H1 (cell line): ENCODE measurements around the gene LLGL2. TPM values are rescaled to one million over a fixed set of nuclear protein-coding genes. Genes with fewer than 3 reads are reported as not detected.

Experiments used
- CTCF ChIA-PET: fragments of 300-600 bp; sonication (Branson Sonifier 250); formaldehyde crosslinking; loops from one replicate; lab custom pipeline; 2021; ENCODE audit not compliant: partially characterized antibody; lab: Charles Lee
- POLR2A ChIA-PET: fragments of 300-600 bp; sonication (Branson Sonifier 250); formaldehyde crosslinking; loops from one replicate; lab custom pipeline; 2021; ENCODE audit warnings: inconsistent platforms; ENCODE audit not compliant: partially characterized antibody; lab: Charles Lee
- DNase-seq, 2 experiments: peaks; one replicate each; pipeline versions ENCODE4 v3.0.0 to v3.0.0-alpha.2; 2010 to 2022; ENCODE audit warnings: low spot score in 2 of 2, low read depth in 1 of 2, mixed read lengths in 1 of 2
- FAIRE-seq: peaks from 2 replicates; lab custom pipeline; 2011; peaks lifted over from hg19 to GRCh38; lab: Jason Lieb, UNC
- H2AFZ ChIP-seq: 2 replicates; pipeline ENCODE4 v1.8.1; 2012; ENCODE audit warnings: low read length, inconsistent platforms
- H2AK5ac ChIP-seq: 2 replicates; pipeline ENCODE4 v1.6.1; 2013; ENCODE audit warnings: low read depth, low read length
- H2BK120ac ChIP-seq: replicated peaks from 2 replicates; pipeline ENCODE3; 2013; ENCODE audit warnings: low read depth, low read length, inconsistent platforms
- H2BK12ac ChIP-seq: 2 replicates; pipeline ENCODE4 v1.6.1; 2013; ENCODE audit warnings: low read depth, low read length
- H2BK15ac ChIP-seq: 2 replicates; pipeline ENCODE4 v1.6.1; 2013; ENCODE audit warnings: low read length
- H2BK20ac ChIP-seq: 2 replicates; pipeline ENCODE4 v1.6.1; 2013; ENCODE audit warnings: low read length
- H2BK5ac ChIP-seq: 2 replicates; pipeline ENCODE4 v1.6.1; 2013; ENCODE audit warnings: low read depth, low read length
- H3K14ac ChIP-seq: 2 replicates; pipeline ENCODE4 v1.6.1; 2013; ENCODE audit warnings: inconsistent platforms; ENCODE audit not compliant: insufficient read length
- H3K18ac ChIP-seq: 2 replicates; pipeline ENCODE4 v1.6.1; 2013; ENCODE audit warnings: low read length; ENCODE audit errors: extremely low read depth
- H3K23ac ChIP-seq: 2 replicates; pipeline ENCODE4 v1.6.1; 2013; ENCODE audit warnings: inconsistent platforms; ENCODE audit not compliant: insufficient read length
- H3K23me2 ChIP-seq: 2 replicates; pipeline ENCODE4 v1.6.1; 2013; ENCODE audit warnings: low read depth, low read length
- H3K27ac ChIP-seq: 2 replicates; pipeline ENCODE4 v1.6.1; 2011; ENCODE audit warnings: low read depth, low read length, inconsistent platforms
- H3K27me3 ChIP-seq, 4 experiments: replicated peaks in 1 of 4; 1 replicate in 1 of 4; 2 replicates in 3 of 4; pipeline versions ENCODE4 v1.6.1 to v1.8.1; 2011 to 2013; ENCODE audit warnings: low read length in 3 of 4, mild to moderate bottlenecking in 3 of 4, inconsistent platforms in 2 of 4, mixed read lengths in 2 of 4, moderate library complexity in 1 of 4; ENCODE audit not compliant: control insufficient read depth in 3 of 4, insufficient read depth in 3 of 4; ENCODE audit errors: extremely low read depth in 1 of 4
- H3K36me3 ChIP-seq, 4 experiments: 2 replicates each; pipeline versions ENCODE4 v1.6.1 to v1.8.1; 2011 to 2013; ENCODE audit warnings: mild to moderate bottlenecking in 4 of 4, low read length in 3 of 4, moderate library complexity in 2 of 4, control low read depth in 1 of 4, inconsistent platforms in 1 of 4; ENCODE audit not compliant: insufficient read depth in 4 of 4, control insufficient read depth in 2 of 4
- H3K4ac ChIP-seq: replicated peaks from 2 replicates; pipeline ENCODE3; 2013; ENCODE audit warnings: low read length, low read depth, mixed read lengths, inconsistent platforms; ENCODE audit not compliant: insufficient read length
- H3K4me1 ChIP-seq, 4 experiments: replicated peaks in 1 of 4; 1 replicate in 1 of 4; 2 replicates in 3 of 4; pipeline versions ENCODE4 v1.6.1 to v1.8.1; 2011 to 2013; ENCODE audit warnings: low read length in 3 of 4, inconsistent platforms in 2 of 4, mixed read lengths in 1 of 4; ENCODE audit not compliant: insufficient read depth in 4 of 4, control insufficient read depth in 3 of 4
- H3K4me2 ChIP-seq, 2 experiments: 2 replicates each; pipeline versions ENCODE4 v1.6.1 to v1.8.1; 2011 to 2013; ENCODE audit warnings: low read depth in 2 of 2, low read length in 2 of 2, control low read depth in 1 of 2, inconsistent platforms in 1 of 2, mild to moderate bottlenecking in 1 of 2; ENCODE audit not compliant: insufficient read depth in 1 of 2
- H3K4me3 ChIP-seq, 4 experiments: fragments of 200-600, 300-600 bp in 1 of 4; sonication (generic), shearing (Covaris generic), sonication (Bioruptor Twin) in 1 of 4; 2 replicates each; pipeline versions ENCODE4 v1.5.1 to v1.8.1; 2011 to 2016; ENCODE audit warnings: low read length in 4 of 4, low read depth in 3 of 4, control low read depth in 2 of 4, inconsistent platforms in 2 of 4, mild to moderate bottlenecking in 2 of 4, mixed read lengths in 1 of 4, moderate library complexity in 1 of 4; ENCODE audit not compliant: insufficient read depth in 2 of 4; ENCODE audit errors: extremely low read depth in 1 of 4
- H3K56ac ChIP-seq: replicated peaks from 2 replicates; pipeline ENCODE3; 2013; ENCODE audit warnings: low read depth, mild to moderate bottlenecking, mixed read lengths, low read length, inconsistent platforms; ENCODE audit not compliant: insufficient read length
- H3K79me1 ChIP-seq: 2 replicates; pipeline ENCODE4 v1.6.1; 2013; ENCODE audit warnings: low read depth, low read length, control low read depth
- H3K79me2 ChIP-seq, 2 experiments: 2 replicates each; pipeline versions ENCODE4 v1.6.1 to v1.8.1; 2012 to 2013; ENCODE audit warnings: low read length in 2 of 2, mild to moderate bottlenecking in 2 of 2, inconsistent platforms in 1 of 2; ENCODE audit not compliant: insufficient read depth in 2 of 2, control insufficient read depth in 1 of 2
- H3K9ac ChIP-seq, 4 experiments: replicated peaks in 1 of 4; 1 replicate in 1 of 4; 2 replicates in 3 of 4; pipeline versions ENCODE4 v1.6.1 to v1.8.1; 2011 to 2013; ENCODE audit warnings: low read depth in 3 of 4, low read length in 3 of 4, control low read depth in 2 of 4, mild to moderate bottlenecking in 2 of 4, moderate library complexity in 2 of 4, inconsistent platforms in 1 of 4; ENCODE audit errors: extremely low read depth in 1 of 4
- H3K9me3 ChIP-seq, 2 experiments: 2 replicates each; pipeline versions ENCODE4 v1.6.1 to v1.8.1; 2012 to 2013; ENCODE audit warnings: mild to moderate bottlenecking in 2 of 2, moderate library complexity in 2 of 2, control low read depth in 1 of 2, inconsistent platforms in 1 of 2, low read depth in 1 of 2, low read length in 1 of 2, mixed read lengths in 1 of 2; ENCODE audit not compliant: insufficient read depth in 2 of 2
- H4K20me1 ChIP-seq, 2 experiments: replicated peaks in 1 of 2; 2 replicates each; pipeline versions ENCODE3 to v1.8.1; 2011 to 2013; ENCODE audit warnings: inconsistent platforms in 2 of 2, low read length in 2 of 2, mild to moderate bottlenecking in 1 of 2; ENCODE audit not compliant: insufficient read depth in 2 of 2, control insufficient read depth in 1 of 2
- H4K5ac ChIP-seq: 2 replicates; pipeline ENCODE4 v1.6.1; 2013; ENCODE audit warnings: low read length, low read depth, mixed read lengths, inconsistent platforms; ENCODE audit not compliant: insufficient read length
- H4K8ac ChIP-seq: 2 replicates; pipeline ENCODE4 v1.8.0; 2013; ENCODE audit warnings: mild to moderate bottlenecking, moderate library complexity, low read length, inconsistent platforms; ENCODE audit not compliant: insufficient read depth; ENCODE audit errors: extremely low read depth
- H4K91ac ChIP-seq: replicated peaks from 2 replicates; pipeline ENCODE3; 2013; ENCODE audit warnings: low read length, mixed read lengths, inconsistent platforms; ENCODE audit not compliant: insufficient read length
- ASH2L ChIP-seq: fragments of 200-600, 300-600 bp; sonication (generic); IDR thresholded peaks from one replicate; pipeline ENCODE4 v1.7.1; 2017; ENCODE audit warnings: low read length
- RAD21 ChIP-seq, 2 experiments: IDR thresholded peaks in 1 of 2; conservative IDR thresholded peaks in 1 of 2; 2 replicates each; pipeline ENCODE4 v1.6.1; 2011; ENCODE audit warnings: low read depth in 2 of 2, low read length in 2 of 2, improper control_type of control experiment in 1 of 2, inconsistent platforms in 1 of 2, mild to moderate bottlenecking in 1 of 2, moderate library complexity in 1 of 2
- TCF12 ChIP-seq: IDR thresholded peaks from 2 replicates; pipeline ENCODE4 v1.6.1; 2011; ENCODE audit warnings: low read depth, mild to moderate bottlenecking, low read length
- WGBS, 2 experiments: shearing (Covaris generic) in 1 of 2; methylation state at CpG; one replicate each; pipeline versions ENCODE4 v1.1.6 to v1.1.7; 2013 to 2015; ENCODE audit warnings: low lambda C conversion rate in 2 of 2, mixed read lengths in 2 of 2, inconsistent platforms in 1 of 2, low coverage in 1 of 2, missing lambda C conversion rate in 1 of 2; ENCODE audit not compliant: insufficient replicate concordance in 2 of 2, insufficient coverage in 1 of 2, insufficient read length in 1 of 2; ENCODE audit errors: extremely low coverage in 1 of 2, missing lambda C conversion rate in 1 of 2; 5-methylcytosine and 5-hydroxymethylcytosine counted together
- polyA plus RNA-seq, 7 experiments: library from polyadenylated mRNA; depleted of rRNA in 3 of 7; stranded (reverse) in 5 of 7; unstranded in 2 of 7; fragments of >200 nt in 5 of 7; fragments of 200-250 nt in 2 of 7; gene quantifications; 1 replicate in 5 of 7; 2 replicates in 1 of 7; 4 replicates in 1 of 7; pipeline versions ENCODE4 v1.2.1 to v1.2.3, GENCODE V29; 2011 to 2013; ENCODE audit warnings: missing spikeins in 2 of 7, mixed read lengths in 2 of 7
- total RNA-seq: library from RNA; stranded (reverse); fragmentation: NEBNext Ultra II Directional; extraction: Animal tissue kit (Norgen Biotek cat#: 25700); gene quantifications from 2 replicates; pipeline ENCODE4 v1.2.1, GENCODE V29; 2021

Gene LLGL2
- total and polyA plus RNA-seq, 2 of the 8 experiments (the other 6 are each of a cell fraction or from before 2014, with no cell fraction given): 64.5 to 77.1 TPM

DNA sequence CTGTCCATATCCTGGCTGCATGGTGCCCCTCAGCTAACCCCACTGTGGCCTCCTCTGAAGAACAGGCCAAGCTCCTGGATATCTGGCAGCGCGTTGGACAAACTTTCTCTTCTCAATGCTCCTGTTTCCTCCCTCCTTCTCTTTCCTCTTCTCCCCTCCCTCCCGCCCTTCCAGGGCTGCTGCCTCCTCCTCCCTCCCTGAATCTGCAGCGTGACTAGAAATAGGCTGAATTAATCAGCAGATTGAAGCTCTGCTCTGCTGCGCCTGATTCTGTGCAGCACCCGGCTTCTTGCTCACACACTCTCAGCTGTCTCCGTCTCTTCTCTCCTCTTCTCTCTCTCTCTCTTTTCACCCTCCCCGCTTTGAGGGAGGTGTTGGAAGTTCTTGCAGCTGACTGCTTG, 49.2 kb upstream of the LLGL2 start:
- Histone ChIP-seq H4K8ac (no peak overlapping the region), H3K4me3 (no peak overlapping the region), H2BK5ac (no peak overlapping the region), H2AK5ac (no peak overlapping the region), H4K91ac (no peak overlapping the region), H3K23me2 (no peaks in the 10 kb centered on the region), H2AFZ (no peak overlapping the region), H3K4me2 (no peak overlapping the region), H3K27ac (no peak overlapping the region), H3K9ac (no peak overlapping the region), H3K4me1 (peaks cover 0 to 7% (median under 1%) of the 10 kb centered on the region in 4 experiments; a peak in 4 of 7 replicates), H3K79me1 (no peaks in the 10 kb centered on the region), H3K36me3 (peaks cover 0 to 10% (median 6%) of the 10 kb centered on the region in 4 experiments; a peak in 5 of 8 replicates), H3K4ac (no peak overlapping the region), H4K20me1 (no peaks in the 10 kb centered on the region), H4K5ac (no peak overlapping the region), H3K23ac (no peak overlapping the region), H2BK12ac (no peak overlapping the region), H3K14ac (no peak overlapping the region), H3K18ac (no peak overlapping the region), H2BK20ac (no peak overlapping the region), H2BK120ac (no peak overlapping the region), H3K56ac (no peak overlapping the region), H3K9me3 (no peaks in the 10 kb centered on the region), H2BK15ac (no peak overlapping the region), H3K27me3 (no peaks in the 10 kb centered on the region), H3K79me2 (no peaks in the 10 kb centered on the region)
- WGBS, 2 experiments: 100% methylated on average over 4 of the region's 8 CpGs; no CpG with 5 or more reads in 1 of the 2 experiments
- ChIA-PET POLR2A (interaction anchor here (0.9 kb wide), 1 partner anchor 34 kb away, joined by 3 read pairs; no protein-coding TSS in a partner anchor), CTCF (interaction anchor here (0.7 to 1.3 kb wide), 7 partner anchors 8 to 143 kb away, joined by 3 to 5 read pairs (median 3); no protein-coding TSS in a partner anchor)
- no peak for FAIRE-seq
- no peak for DNase-seq
- TF ChIP-seq TCF12: no peak
- no peak for TF ChIP-seq ASH2L
- no peak for TF ChIP-seq RAD21 (IDR thresholded peaks at IDR 0.05 in 1 of 2, conservative IDR thresholded peaks at IDR 0.05 in 1 of 2; ENCODE audit: low read depth in 2 of 2, low read length in 2 of 2)
